HG03039 (cell line): ENCODE measurements around the gene SHF.

Experiments used
- ATAC-seq: cut with Tn5 transposase; IDR thresholded peaks from one replicate; pipeline ENCODE4 v1.9.1; 2021; ENCODE audit warnings: mild to moderate bottlenecking, moderate library complexity; ENCODE audit not compliant: unreplicated experiment

The SHF gene

DNA sequence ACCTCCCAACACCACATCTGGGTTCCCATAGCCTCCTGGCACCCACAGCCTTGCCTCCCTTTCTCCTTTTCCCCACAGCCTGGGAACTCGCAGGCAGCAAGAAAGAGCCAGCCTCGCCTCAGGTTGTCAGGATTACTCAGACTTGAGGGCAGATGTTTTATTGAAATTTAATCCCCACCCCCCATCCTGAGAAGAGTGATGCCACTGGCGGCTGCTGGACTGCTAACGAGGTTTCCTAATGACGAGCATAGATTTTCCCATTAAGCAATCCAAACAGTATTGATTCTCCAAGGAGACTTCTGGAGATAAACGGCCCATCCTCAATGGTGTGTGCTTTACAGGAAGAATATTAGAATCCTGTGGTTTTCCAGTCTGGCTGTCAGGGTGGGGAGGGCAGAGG lies 13.7 kb downstream of the SHF start:
- no peak for ATAC-seq

DNA sequence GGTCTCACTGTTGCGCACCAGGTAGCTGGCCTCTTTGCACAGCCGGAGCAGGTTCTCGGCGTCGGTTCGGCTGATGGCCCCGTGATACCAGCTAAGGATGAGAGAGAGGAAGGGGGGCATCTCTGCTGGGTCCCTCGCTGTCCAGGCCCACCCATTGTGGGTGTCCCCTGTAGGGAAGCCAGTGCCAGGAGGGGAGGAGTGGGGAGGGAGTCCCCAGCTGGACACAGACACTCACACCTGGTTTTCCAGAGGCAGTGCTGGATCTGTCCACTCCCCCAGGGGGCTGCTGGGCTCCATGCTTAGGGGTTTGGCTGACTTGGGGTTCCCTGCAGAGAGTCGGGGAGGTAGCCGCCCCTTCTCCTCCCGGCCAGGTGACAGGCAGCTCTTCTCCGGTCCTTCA lies 15.9 kb downstream of the SHF start:
- no peak for ATAC-seq

DNA sequence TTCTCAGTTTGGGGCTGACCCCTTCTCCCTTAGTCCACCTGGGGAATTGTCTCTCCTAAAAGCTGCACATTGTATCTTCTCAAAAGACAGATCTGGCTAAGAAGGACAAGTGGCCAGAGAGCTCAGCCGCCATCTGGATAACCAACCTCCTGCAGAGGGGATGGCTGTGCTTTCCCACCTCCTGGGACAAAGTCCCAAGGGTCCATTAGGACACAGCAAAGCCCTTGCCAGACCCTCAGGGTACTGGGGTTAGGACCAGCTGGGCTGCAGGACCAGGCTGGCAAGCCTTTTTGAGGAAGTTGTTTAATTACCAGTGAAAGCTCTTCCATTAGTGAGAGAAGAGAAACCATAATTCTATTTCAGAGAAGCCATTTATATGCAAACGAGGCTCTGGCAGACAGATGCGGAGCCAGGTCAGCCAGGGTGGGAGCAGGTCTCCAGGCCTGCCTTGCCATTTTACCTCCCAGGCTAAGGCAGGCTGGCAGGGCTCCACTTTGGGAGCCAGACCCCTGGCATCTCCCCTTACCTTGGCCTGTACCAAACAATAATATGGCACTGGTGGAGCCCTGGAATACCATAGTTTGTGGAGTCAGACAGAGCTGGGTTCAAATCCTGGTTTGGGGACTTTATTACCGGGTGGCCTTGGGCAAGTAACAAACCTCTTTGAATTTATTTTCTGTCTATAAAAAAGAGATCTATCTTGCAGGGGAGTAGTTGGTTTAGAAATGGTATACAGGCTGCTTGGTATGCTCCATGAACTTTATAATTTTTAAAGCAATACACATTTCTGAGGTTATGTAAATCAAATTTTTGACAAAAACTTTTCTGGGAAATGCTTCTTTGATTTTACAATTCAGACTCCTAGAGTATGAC lies 17.9 kb downstream of the SHF start:
- ATAC-seq: no peak

DNA sequence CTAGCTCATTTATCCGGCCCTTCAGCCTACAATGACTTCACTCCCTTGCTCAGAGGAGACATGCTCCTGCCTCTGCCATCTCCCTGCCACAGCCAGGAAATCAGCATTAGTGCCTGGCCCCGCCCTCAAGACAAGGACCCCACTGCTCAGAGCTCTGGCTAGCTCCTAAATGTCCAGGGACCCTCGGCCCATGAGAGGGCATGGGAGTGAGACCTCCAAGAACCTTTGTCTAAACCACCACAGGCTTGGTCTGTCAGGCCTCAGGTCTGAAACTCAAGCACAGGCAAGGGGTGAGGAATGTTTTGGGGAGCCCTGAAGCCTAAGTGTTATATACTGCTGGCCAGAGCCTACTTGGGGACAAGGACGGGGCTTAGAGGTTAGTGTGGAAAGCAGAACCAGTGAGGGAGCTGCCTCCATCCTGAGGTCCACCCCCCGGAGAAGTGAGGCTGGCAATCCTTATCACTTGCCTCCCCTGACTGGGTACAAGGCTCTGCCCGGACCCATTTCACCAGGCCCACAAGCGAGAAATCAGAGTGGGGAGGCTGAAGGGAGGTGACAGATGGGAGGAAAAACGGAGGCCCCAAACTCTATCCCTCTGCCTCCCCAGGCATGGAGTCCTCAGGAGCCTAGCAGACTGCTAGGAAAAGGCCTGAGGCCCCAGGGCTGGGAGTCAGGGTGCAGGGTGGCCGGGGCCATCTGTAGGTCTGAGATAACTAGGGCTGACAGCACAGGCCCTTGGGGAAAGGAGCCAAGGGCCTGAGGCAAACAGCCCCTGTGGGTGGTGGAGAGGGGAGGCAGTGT lies 18.8 kb downstream of the SHF start:
- ATAC-seq: no peak

DNA sequence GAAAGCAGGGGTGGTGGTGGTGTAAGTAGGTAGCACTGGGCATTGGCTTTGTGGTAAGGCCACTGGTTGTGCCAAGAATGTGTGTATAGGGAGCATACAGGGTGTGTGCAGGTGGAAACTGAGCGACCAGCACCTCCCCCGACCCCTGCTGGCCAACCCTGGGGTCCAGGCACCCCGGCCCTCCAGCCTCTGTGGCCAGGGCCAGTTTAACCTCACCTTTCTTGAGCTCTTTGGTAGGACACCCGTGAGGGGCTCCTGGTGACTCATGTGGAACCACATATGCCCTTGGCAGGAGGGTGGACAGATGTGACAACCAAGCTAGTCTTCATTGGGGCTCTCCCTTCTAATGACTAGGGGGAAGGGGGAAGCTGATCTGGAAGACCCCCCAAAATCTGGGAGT lies 19.5 kb downstream of the SHF start:
- ATAC-seq: no peak

DNA sequence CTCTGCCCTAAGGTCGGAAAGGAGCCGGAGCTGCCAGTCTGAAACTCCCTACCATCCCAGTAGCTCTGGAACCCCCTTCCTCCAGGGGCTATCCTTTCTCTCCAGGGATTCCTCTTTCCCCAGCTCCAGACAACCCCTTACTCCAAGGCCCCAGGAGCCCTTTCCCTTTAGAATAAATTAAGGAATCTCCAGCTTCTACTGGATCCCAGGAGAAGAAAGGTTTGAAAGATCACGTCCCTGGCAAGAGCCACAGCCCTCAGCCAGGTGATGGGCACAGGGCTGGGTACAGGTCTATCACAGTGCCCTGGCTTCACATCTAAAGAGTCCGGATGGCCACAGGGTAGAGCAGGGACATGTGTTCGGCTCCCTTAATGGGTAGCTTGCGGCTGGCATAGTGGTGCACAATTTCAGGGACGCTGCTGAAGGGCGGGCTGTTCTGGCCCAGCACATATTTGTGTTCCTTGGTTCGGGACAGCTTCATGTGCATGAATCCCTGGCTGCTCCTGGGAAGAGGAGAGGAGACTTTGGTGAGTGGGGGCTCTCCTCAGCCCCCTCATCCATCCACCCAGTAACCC lies 20.0 kb downstream of the SHF start:
- ATAC-seq: no peak

DNA sequence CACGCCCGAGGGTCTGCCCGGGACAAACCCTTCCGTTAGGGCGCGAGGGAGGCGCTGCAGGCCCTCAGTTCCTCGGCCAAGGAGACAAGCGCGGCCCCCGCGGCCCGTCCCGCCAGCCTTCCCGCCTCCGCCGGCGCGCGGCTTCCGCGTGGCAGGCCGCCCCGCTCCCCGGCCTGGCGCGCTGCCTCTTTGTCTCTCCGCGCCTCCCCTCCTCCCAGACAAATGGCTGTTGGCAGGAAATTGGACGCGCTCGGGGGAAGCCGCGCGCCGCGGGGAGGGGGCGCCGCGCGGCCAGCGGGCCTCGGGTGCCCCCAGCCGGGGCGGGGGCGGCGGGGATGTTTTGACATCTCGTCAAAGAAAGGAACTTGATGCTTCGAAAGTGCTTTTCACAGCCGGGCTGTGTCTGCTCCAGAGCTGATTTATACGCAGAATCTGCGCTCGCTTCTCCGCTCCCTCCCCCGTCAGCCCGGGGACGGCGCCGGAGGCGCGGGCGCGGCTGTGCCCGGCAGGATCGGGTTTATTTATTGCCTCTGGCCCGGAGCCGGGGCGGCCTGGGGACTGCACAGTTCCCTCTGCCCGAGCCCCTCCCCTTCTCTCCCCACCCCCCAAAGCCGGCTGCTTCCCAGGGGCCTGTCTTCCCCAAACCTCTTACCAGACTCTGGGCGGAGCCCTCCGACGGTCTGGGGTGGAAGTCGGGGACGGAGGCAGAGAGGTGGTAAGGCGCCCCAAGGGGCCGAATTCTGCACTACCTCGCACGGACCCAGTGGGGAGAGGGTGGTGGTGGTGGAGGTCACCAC lies 20.7 kb downstream of the SHF start:
- peak; percentile 85 for ATAC-seq

DNA sequence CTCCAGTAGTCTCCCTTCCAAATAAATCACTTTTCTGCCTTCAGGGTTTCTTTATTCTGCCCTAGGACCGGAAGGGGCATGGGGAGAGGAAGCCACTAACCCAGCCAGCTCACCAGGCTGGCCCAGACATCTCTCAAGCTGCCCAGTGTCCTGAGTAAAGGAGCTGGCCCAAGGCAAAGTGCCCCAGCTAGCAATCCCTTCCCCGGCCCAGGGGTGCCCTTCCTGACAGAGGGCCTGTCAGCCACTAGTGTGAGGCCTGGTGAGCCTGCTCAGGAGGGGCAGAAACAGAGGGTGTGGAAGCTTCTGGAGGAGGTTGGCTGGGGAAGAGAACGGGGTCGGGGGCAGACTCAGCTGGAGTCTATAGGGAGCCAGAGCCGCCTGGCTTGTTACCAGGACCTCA lies 22.2 kb downstream of the SHF start:
- no peak for ATAC-seq

DNA sequence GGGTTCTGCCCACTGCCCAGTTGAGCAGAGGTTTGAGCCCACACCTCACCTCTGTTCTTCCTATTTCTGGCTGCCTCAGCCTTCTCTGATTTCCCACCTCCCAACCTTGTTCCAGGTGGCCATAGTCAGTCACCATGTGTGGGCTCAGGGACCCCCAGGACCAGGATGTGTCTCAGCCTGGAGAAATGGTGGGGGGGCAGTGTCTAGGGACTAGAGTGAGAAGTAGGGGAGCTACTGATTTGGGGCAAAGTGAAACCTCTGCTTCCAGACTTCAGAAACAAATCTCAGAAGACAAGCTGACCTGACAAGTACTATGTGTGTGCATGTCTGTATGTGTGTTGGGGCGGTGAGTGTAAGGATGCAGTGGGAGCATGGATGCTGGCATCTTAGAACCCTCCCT lies 22.9 kb downstream of the SHF start:
- ATAC-seq: no peak

DNA sequence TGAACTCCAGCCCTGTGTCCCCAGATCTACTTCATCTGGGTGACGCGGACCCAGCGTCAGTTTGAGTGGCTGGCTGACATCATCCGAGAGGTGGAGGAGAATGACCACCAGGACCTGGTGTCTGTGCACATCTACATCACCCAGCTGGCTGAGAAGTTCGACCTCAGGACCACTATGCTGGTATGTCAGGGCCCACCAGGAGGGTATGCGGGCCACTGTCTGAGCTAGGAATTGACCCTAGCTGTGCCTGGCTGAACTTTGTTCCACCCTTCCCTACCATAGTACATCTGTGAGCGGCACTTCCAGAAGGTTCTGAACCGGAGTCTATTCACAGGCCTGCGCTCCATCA lies 24.3 kb downstream of the SHF start:
- no peak for ATAC-seq

DNA sequence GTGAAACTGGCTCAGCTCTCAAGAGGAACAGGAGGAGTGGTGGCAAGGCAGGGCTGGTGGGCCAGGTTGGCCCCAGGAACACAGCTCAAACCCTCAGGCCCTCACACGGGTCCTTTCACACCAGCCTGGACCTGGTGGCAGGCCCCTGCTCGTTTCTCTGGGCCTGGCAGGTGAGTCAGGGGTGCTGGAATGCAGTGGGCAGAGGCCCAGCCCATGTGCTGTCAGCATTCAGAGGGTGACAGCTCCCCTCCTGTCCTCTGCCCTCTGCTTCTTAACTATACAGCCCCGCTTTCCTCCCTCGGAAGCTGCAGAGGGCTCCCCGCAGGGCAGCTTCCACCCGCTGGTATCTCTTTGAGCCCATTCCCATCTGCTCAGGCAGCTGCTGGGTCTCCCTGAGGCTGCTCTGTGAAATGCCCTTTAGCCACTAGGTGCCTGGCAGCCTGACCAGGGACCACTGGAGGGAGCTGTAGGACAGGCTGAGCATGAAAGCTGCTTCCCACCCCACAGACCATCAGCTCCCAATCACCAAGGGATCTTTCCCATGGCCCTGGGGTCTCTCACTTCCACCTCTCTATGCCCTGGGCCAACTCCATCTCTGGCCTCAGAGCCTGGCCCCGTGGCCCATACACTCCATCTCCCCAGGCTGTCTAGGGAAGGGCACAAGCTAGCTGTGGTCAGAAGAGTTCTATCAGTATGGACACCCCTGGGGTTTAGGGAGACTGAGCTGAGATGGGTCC lies 24.8 kb downstream of the SHF start:
- peak; percentile 33 for ATAC-seq

DNA sequence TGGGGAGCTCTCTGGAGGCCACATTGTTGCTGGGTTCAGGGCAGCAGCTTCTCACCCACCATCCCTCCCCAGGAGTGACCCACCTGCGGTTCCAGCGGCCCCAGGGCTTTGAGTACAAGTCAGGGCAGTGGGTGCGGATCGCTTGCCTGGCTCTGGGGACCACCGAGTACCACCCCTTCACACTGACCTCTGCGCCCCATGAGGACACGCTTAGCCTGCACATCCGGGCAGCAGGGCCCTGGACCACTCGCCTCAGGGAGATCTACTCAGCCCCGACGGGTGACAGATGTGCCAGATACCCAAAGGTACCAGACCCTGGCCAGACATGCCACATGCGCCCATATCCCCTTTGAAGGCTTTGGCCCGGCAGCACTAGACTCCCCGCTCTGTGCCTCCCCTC lies 26.1 kb downstream of the SHF start:
- ATAC-seq: no peak

DNA sequence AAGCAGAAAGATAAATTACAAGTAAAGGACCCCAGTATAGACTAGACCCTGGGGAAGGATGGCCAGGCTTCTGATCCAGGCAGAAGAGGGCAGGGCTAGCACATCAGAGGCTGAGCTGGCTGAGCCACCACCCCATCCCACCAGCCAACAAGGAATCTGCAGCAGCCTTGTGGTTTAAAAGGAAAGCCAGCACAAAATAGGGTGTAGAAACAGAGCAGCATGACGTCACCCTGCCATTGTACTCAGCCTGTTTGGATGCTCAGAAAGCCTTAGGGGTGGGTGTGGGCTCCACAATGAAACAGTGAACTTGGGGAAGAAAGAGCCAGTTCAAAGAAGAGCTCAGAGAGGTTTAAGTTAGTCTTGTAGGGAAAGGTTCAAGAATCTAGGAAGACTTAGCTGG lies 29.8 kb downstream of the SHF start:
- ATAC-seq: no peak

DNA sequence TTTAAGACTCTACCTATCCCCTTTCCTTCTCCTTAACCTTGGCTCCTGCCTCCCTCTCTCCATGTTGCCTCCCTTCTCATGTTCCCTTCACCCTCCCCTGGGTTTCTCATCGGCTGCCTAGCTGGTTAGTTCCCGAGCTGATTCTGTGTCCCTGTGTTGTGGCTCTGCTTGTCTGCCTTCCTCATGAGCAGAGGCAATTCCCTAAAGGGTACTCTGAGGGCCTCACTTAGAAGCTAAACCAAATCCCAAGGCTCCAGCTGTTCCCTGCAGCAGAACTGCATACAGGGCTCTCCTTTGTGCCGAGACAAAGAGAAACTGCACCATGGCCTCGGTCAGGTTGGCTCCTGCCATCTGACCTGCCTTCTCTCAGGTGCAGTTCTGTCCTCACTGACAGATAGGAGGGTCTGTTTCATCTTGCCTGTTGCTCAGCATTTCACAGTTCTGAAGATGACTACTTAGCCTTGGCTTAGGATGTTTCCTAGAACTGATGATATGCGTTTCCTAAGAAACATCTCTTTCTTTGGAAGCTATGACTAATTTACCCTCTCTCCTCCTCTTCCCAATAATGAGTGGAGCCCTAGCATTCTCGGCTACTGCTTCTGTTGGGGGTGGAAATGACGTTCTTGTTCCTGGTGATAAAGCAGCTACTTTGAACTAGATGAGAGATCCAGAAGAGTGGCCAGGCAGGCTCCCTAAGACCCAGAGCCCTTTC lies 30.9 kb downstream of the SHF start:
- ATAC-seq: no peak

DNA sequence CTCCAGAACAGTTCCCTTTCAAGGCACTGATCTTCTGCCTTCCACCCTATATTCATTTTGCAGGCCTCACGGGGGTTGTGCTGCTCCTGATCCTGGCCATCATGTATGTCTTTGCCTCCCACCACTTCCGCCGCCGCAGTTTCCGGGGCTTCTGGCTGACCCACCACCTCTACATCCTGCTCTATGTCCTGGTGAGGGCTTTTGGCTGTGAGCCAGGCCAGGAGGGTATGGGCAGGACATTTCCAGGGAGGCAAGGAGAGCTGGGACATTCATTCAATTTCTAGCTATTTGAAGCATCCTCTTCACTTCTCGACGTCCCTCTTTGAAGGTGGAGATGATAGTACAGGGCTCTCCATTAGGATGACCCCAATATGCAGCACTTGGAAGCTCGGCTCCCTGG lies 32.0 kb downstream of the SHF start:
- ATAC-seq: no peak

DNA sequence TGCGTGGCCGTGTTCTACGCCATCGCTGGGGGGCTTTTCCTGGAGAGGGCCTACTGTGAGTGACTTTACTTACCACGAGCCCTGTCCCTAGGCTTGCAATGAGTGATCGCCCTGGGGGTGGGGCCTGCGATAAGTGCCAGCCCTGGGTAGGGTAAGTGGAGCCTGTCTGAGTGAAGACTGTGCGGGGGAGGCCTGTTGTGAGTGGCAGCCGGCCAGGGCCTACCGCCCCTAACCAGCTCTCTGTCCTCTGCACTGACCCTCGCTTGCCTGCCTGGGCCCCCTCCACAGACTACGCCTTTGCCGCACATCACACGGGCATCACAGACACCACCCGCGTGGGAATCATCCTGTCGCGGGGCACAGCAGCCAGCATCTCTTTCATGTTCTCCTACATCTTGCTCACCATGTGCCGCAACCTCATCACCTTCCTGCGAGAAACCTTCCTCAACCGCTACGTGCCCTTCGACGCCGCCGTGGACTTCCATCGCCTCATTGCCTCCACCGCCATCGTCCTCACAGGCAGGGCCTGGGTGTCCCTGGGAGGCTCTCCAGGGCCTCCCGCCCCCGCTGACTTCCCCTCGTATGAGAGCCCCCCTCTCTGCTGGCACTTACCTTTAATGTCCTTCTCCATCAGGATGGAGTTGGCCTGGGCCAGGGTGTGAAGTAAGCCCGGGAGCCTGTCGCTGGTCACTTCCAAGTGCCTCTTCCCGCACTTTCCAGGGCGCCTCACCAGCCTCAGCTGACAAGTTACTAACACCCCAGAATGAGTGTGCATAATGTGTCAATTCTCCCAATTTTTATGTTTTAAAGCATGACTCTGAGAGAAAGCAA lies 35.6 kb downstream of the SHF start:
- no peak for ATAC-seq

DNA sequence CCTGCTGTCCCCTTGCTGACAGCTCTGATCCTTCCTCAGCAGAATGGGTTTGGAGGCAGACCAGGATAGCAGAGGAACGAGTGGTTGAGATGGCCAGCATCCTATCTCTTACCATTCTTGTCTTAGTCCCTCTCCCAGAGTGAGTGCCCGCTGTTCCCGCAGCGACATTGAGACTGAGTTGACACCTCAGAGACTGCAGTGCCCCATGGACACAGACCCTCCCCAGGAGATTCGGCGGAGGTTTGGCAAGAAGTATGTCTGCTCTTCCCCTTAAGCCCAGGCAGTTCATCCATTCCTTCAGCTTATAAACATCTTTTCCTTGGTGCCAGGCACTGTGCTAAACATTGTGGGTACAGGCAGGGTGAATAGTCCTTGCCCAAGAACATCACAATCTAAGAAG lies 36.8 kb downstream of the SHF start:
- no peak for ATAC-seq

DNA sequence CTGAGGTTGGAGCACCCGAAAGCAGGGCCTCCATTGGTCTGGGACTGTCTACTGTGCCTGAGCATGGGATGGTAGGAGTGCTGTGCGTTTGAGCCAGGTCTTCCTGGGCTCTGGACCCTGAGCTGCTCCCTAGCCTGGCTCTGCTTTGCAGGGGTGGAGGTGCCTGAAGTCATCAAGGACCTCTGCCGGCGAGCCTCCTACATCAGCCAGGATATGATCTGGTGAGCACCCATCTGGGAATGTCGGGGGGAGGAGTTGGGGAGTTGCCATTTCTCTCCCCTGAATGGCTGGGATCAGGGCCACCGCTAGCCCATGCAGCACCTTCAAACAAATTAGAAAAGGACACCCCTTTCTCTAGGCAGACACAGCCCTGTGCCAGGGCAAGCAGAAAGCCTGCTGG lies 37.3 kb downstream of the SHF start:
- ATAC-seq: no peak

DNA sequence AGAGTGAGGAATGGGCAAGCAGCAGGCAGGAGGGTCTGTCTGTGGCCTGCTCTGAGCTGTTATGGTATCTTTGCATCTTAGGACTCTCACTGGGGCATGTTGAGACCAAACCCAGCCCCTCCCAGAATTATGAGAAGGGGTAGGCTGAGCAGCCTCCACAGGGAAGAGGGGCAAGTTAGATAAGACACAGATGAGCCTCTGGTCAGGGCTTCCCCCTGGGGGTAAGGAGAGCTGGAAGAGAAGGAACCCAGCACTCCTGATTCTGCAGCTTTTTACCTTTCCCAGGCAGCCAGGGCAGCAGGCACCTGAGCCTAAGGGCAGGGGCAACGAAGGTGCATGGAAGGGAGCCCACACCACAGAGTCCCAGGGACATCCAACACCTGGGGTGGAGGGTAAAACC lies 38.7 kb downstream of the SHF start:
- ATAC-seq: no peak
